ENCODE data around the gene LRCH4. TPM values are rescaled to one million over a fixed set of nuclear protein-coding genes. Genes with fewer than 3 reads are reported as not detected.
"Not testable (repeated sequence)": the region's sequence is repeated elsewhere in the genome, so short reads cannot be mapped to it uniquely, and the experiment has no call there.

LRCH4 gene
- total and polyA plus RNA-seq, 4 experiments from 2014 or later, result 119 to 412 (median 280) TPM

- no peaks in the 10 kb centered on the region for H3K27me3 Mint-ChIP-seq
- peak; percentile 100 for DNase-seq
- POLR2A ChIA-PET (ENCODE audit: partially characterized antibody), result interaction anchor here (0.5 to 5.1 kb wide), 26 partner anchors 10 to 336 kb away, joined by 3 to 56 read pairs (median 4); partner anchors contain the start of genes FBXO24, LRCH4, MEPCE and MOSPD3
- H3K4me1 Mint-ChIP-seq, result peaks cover 33 to 49% (median 41%) of the 10 kb centered on the region in 4 donors
- H3K4me3 Mint-ChIP-seq, result peak within 1 kb of the TSS; percentile 88 to 99 (median 97)
- no peaks in the 10 kb centered on the region for H3K9me3 Mint-ChIP-seq
- peak within 1 kb of the TSS; percentile 33 to 79 for H3K4me3 ChIP-seq (ENCODE audit: low read length in 2 of 2)
- H3K4me1 ChIP-seq (ENCODE audit: insufficient read depth, low read length), result peaks cover 42% of the 10 kb centered on the region
- H3K27me3 ChIP-seq (ENCODE audit: insufficient read depth, low read length), result no peaks in the 10 kb centered on the region
- H3K9me3 ChIP-seq (ENCODE audit: control insufficient read depth in 1 of 2, low read length in 2 of 2), result no peaks in the 10 kb centered on the region
- no peaks in the 10 kb centered on the region for H3K36me3 ChIP-seq (ENCODE audit: insufficient read depth, low read length)
- CTCF ChIA-PET (ENCODE audit: partially characterized antibody), result interaction anchor here (0.8 to 13.6 kb wide), 8 partner anchors 10 to 59 kb away, joined by 3 to 254 read pairs (median 4); no protein-coding TSS in a partner anchor
- intact Hi-C loops (cut with micrococcal nuclease), result loop anchor here (1.0 kb wide), 7 partner anchors 8 to 110 kb away; partner anchors contain the start of genes FBXO24, LRCH4, MEPCE and NYAP1
- H3K27ac ChIP-seq (ENCODE audit: low read depth, low read length), result peak within 1 kb of the TSS; percentile 49
- peaks cover 0 to 4% of the 10 kb centered on the region in 2 donors for H3K36me3 Mint-ChIP-seq
- H3K27ac Mint-ChIP-seq, result peak within 1 kb of the TSS; percentile 84 to 95 (median 91)
These were observed 47.1 kb downstream of the LRCH4 start, which contains the start of gene AGFG2 for GRCh38 chr7:100538654-100539435. AGFG2 (plus strand) TSS chr7:100539203; CDS start chr7:100539347, 144 bp downstream.

DNA sequence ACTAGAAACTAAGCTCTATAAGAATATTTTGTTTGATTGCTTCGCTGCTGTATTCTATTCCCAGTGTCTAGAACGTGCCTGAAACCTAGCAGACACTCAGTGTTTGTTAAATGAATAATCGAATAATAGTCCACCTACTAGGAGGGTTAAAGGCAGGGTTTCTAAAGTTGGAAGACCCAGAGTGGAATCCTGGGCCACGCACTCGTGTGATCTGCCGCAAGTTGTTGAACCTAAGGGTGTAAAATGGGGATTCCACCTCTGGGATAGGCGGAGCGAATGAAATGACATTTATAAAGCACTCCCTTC lies 47.6 kb downstream of the LRCH4 start:
- H3K9me3 ChIP-seq (ENCODE audit: control insufficient read depth in 1 of 2, low read length in 2 of 2), result no peaks in the 10 kb centered on the region
- H3K4me3 Mint-ChIP-seq, result peak overlapping the region; percentile 80 to 99 (median 97)
- peaks cover 0 to 4% of the 10 kb centered on the region in 2 donors for H3K36me3 Mint-ChIP-seq
- H3K4me1 Mint-ChIP-seq, result peaks cover 28 to 44% (median 35%) of the 10 kb centered on the region in 4 donors
- H3K4me3 ChIP-seq (ENCODE audit: low read length in 2 of 2), result peak overlapping the region; percentile 12 to 21
- CTCF ChIA-PET (ENCODE audit: partially characterized antibody), result interaction anchor here (1.3 to 13.6 kb wide), 5 partner anchors 10 to 56 kb away, joined by 3 to 254 read pairs (median 6); no protein-coding TSS in a partner anchor
- POLR2A ChIA-PET (ENCODE audit: partially characterized antibody), result interaction anchor here (0.5 to 5.1 kb wide), 11 partner anchors 10 to 109 kb away, joined by 3 to 56 read pairs (median 6); partner anchors contain the start of genes FBXO24, LRCH4, MEPCE and MOSPD3
- H3K27me3 Mint-ChIP-seq, result no peaks in the 10 kb centered on the region
- no peaks in the 10 kb centered on the region for H3K27me3 ChIP-seq (ENCODE audit: insufficient read depth, low read length)
- H3K27ac Mint-ChIP-seq, result peak overlapping the region; percentile 84 to 95 (median 91)
- no peaks in the 10 kb centered on the region for H3K36me3 ChIP-seq (ENCODE audit: insufficient read depth, low read length)
- intact Hi-C loops (cut with micrococcal nuclease), result loop anchor here (1.0 kb wide), 1 partner anchor 22 kb away; no protein-coding TSS in a partner anchor
- DNase-seq, result no peak
- peaks cover 37% of the 10 kb centered on the region for H3K4me1 ChIP-seq (ENCODE audit: insufficient read depth, low read length)
- no peaks in the 10 kb centered on the region for H3K9me3 Mint-ChIP-seq
- peak overlapping the region; percentile 32 for H3K27ac ChIP-seq (ENCODE audit: low read depth, low read length)

GRCh38 chr7:100536695-100537094 lies 49.2 kb downstream of the LRCH4 start:
- H3K9me3 ChIP-seq (ENCODE audit: control insufficient read depth in 1 of 2, low read length in 2 of 2); H3K27me3 ChIP-seq (ENCODE audit: insufficient read depth, low read length); H3K27me3 Mint-ChIP-seq; H3K9me3 Mint-ChIP-seq; H3K27ac ChIP-seq (ENCODE audit: low read depth, low read length); H3K36me3 Mint-ChIP-seq; H3K36me3 ChIP-seq (ENCODE audit: insufficient read depth, low read length); intact Hi-C loops (cut with micrococcal nuclease); H3K4me3 ChIP-seq (ENCODE audit: low read length in 2 of 2); H3K4me3 Mint-ChIP-seq; DNase-seq; H3K27ac Mint-ChIP-seq: not testable (repeated sequence)
- ChIA-PET POLR2A (ENCODE audit: partially characterized antibody) (interaction anchor here (1.0 kb wide), 1 partner anchor 22 kb away, joined by 4 read pairs; no protein-coding TSS in a partner anchor), CTCF (ENCODE audit: partially characterized antibody) (interaction anchor here (1.1 to 1.9 kb wide), 2 partner anchors 9 to 169 kb away, joined by 3 to 4 read pairs; partner anchors contain the start of gene POP7)
- H3K4me1 Mint-ChIP-seq, result peaks cover 16 to 28% (median 21%) of the 10 kb centered on the region in 4 donors
- peaks cover 21% of the 10 kb centered on the region for H3K4me1 ChIP-seq (ENCODE audit: insufficient read depth, low read length)

GRCh38 chr7:100535982-100536381 lies 49.9 kb downstream of the LRCH4 start:
- H3K9me3 ChIP-seq (ENCODE audit: control insufficient read depth in 1 of 2, low read length in 2 of 2); H3K36me3 ChIP-seq (ENCODE audit: insufficient read depth, low read length); H3K9me3 Mint-ChIP-seq; H3K27ac Mint-ChIP-seq; intact Hi-C loops (cut with micrococcal nuclease); H3K27me3 Mint-ChIP-seq; H3K27ac ChIP-seq (ENCODE audit: low read depth, low read length); H3K4me3 ChIP-seq (ENCODE audit: low read length in 2 of 2); H3K36me3 Mint-ChIP-seq; H3K27me3 ChIP-seq (ENCODE audit: insufficient read depth, low read length); DNase-seq: not testable (repeated sequence)
- ChIA-PET CTCF (ENCODE audit: partially characterized antibody) (interaction anchor here (1.0 to 1.9 kb wide), 5 partner anchors 10 to 169 kb away, joined by 3 to 6 read pairs (median 4); partner anchors contain the start of gene POP7), POLR2A (ENCODE audit: partially characterized antibody) (interaction anchor here (1.2 to 3.0 kb wide), 2 partner anchors 10 to 107 kb away, joined by 4 to 13 read pairs; partner anchors contain the start of gene MEPCE)
- H3K4me1 Mint-ChIP-seq, result peaks cover 10 to 21% (median 14%) of the 10 kb centered on the region in 4 donors
- H3K4me3 Mint-ChIP-seq, result peak overlapping the region in 1 of 8 donors; percentile 41
- peaks cover 14% of the 10 kb centered on the region for H3K4me1 ChIP-seq (ENCODE audit: insufficient read depth, low read length)

DNA sequence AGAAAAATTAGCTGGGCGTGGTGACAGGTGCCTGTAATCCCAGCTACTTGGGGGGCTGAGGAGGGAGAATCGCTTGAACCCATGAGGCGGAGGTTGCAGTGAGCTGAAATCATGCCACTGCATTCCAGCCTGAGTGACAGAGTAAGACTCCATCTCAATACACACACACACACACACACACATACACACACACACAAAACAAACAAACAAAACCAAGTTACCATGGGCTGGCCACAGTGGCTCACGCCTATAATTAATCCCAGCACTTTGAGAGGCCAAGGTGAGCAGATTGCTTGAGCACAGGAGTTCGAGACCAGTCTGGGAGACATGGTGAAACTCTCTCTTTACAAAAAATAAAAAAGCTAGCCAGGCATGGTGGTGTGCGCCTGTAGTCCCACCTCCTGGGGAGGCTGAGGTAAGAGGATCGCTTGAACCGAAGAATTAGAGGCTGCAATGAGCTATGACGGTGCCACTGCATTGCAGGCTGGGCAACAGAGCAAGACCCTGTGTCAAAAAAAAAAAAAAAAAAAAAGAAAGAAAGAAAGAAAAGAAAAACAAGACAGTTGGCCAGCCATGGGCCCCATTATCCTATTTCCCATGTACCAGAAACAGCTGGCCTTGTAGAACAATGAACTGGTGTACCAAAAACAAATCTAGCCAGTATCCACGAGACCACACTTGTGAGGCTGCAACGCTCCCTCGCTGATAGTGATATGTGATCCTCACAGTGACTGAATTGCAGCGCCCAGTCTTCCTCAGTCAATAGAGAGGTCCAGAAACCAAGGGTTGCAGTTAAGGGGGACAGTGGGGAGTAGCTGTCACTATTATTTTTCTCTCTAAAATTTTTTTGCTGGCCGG lies 53.5 kb downstream of the LRCH4 start:
- H3K36me3 Mint-ChIP-seq, result no peaks in the 10 kb centered on the region
- ChIA-PET CTCF (ENCODE audit: partially characterized antibody) (interaction anchor here (0.7 to 2.7 kb wide), 4 partner anchors 10 to 63 kb away, joined by 3 to 9 read pairs (median 6); no protein-coding TSS in a partner anchor), POLR2A (ENCODE audit: partially characterized antibody) (interaction anchor here (1.1 to 2.3 kb wide), 2 partner anchors 10 to 16 kb away, joined by 3 to 7 read pairs; no protein-coding TSS in a partner anchor)
- Histone ChIP-seq H3K9me3 (ENCODE audit: control insufficient read depth in 1 of 2, low read length in 2 of 2) (no peaks in the 10 kb centered on the region), H3K27ac (ENCODE audit: low read depth, low read length) (no peak overlapping the region), H3K4me1 (ENCODE audit: insufficient read depth, low read length) (no peaks in the 10 kb centered on the region), H3K36me3 (ENCODE audit: insufficient read depth, low read length) (no peaks in the 10 kb centered on the region), H3K27me3 (ENCODE audit: insufficient read depth, low read length) (no peaks in the 10 kb centered on the region), H3K4me3 (ENCODE audit: low read length in 2 of 2) (no peak overlapping the region)
- H3K27ac Mint-ChIP-seq, result peak overlapping the region in 1 of 7 donors; percentile 26
- H3K4me1 Mint-ChIP-seq, result peaks cover 0 to 2% (median 0%) of the 10 kb centered on the region in 4 donors
- H3K9me3 Mint-ChIP-seq, result no peaks in the 10 kb centered on the region
- no peak overlapping the region for H3K4me3 Mint-ChIP-seq
- intact Hi-C loops (cut with micrococcal nuclease), result no loop called here
- H3K27me3 Mint-ChIP-seq, result no peaks in the 10 kb centered on the region
- no peak for DNase-seq

- H3K4me1 Mint-ChIP-seq; H3K27me3 Mint-ChIP-seq; H3K4me1 ChIP-seq (ENCODE audit: insufficient read depth, low read length); H3K36me3 ChIP-seq (ENCODE audit: insufficient read depth, low read length); H3K4me3 Mint-ChIP-seq; H3K4me3 ChIP-seq (ENCODE audit: low read length in 2 of 2); H3K9me3 Mint-ChIP-seq; H3K36me3 Mint-ChIP-seq; H3K9me3 ChIP-seq (ENCODE audit: control insufficient read depth in 1 of 2, low read length in 2 of 2); H3K27me3 ChIP-seq (ENCODE audit: insufficient read depth, low read length); H3K27ac ChIP-seq (ENCODE audit: low read depth, low read length); DNase-seq; intact Hi-C loops (cut with micrococcal nuclease); H3K27ac Mint-ChIP-seq: not testable (repeated sequence)
- POLR2A ChIA-PET (ENCODE audit: partially characterized antibody), result interaction anchor here (0.6 to 1.3 kb wide), 3 partner anchors 10 to 31 kb away, joined by 3 to 4 read pairs (median 3); partner anchors contain the start of gene AGFG2
- CTCF ChIA-PET (ENCODE audit: partially characterized antibody), result interaction anchor here (0.7 to 1.3 kb wide), 5 partner anchors 12 to 36 kb away, joined by 3 to 5 read pairs (median 3); no protein-coding TSS in a partner anchor
These were observed 57.6 kb downstream of the LRCH4 start for GRCh38 chr7:100528108-100528866.
